Mesothelial cell of epicardium (in vitro differentiated cells): Measurements from ENCODE around the gene TSHZ2. TPM values are rescaled to one million over a fixed set of nuclear protein-coding genes. Genes with fewer than 3 reads are reported as not detected.
A peak's percentile ranks its signal among the peaks of the same experiment; 100 is the strongest.

Experiments
- DNase-seq, 2 experiments: peaks; one replicate each; pipeline ENCODE4 v3.0.0; 2021; ENCODE audit warnings: low spot score in 2 of 2; ENCODE audit not compliant: unreplicated experiment in 2 of 2
- H3K27ac Mint-ChIP-seq: 2 replicates; pipeline ENCODE4 v1.8.0; 2021; ENCODE audit warnings: mixed read lengths
- H3K27me3 Mint-ChIP-seq: 2 replicates; pipeline ENCODE4 v1.8.0; 2021; ENCODE audit warnings: low read depth, mixed read lengths
- H3K36me3 Mint-ChIP-seq: 2 replicates; pipeline ENCODE4 v1.8.0; 2021; ENCODE audit warnings: mixed read lengths
- H3K4me1 Mint-ChIP-seq: 2 replicates; pipeline ENCODE4 v1.8.0; 2021; ENCODE audit warnings: mixed read lengths
- H3K4me3 Mint-ChIP-seq: 2 replicates; pipeline ENCODE4 v1.8.0; 2021; ENCODE audit warnings: mild to moderate bottlenecking, moderate library complexity, mixed read lengths
- H3K9me3 Mint-ChIP-seq: 2 replicates; pipeline ENCODE4 v1.8.0; 2021; ENCODE audit warnings: mixed read lengths
- total RNA-seq: library from RNA; stranded (reverse); gene quantifications from 3 replicates; pipeline ENCODE4 v1.2.1, GENCODE V29; 2021
- TF ChIP-seq, protein P1 (sequence below): fragments of 200-600 bp; sonication (generic); IDR thresholded peaks from one replicate; pipeline ENCODE4 v1.5.0; 2021; ENCODE audit warnings: antibody characterized with exemption; ENCODE audit not compliant: unreplicated experiment

Gene TSHZ2
- total RNA-seq, 1 donor from 2014 or later = 28.8 TPM

DNA sequence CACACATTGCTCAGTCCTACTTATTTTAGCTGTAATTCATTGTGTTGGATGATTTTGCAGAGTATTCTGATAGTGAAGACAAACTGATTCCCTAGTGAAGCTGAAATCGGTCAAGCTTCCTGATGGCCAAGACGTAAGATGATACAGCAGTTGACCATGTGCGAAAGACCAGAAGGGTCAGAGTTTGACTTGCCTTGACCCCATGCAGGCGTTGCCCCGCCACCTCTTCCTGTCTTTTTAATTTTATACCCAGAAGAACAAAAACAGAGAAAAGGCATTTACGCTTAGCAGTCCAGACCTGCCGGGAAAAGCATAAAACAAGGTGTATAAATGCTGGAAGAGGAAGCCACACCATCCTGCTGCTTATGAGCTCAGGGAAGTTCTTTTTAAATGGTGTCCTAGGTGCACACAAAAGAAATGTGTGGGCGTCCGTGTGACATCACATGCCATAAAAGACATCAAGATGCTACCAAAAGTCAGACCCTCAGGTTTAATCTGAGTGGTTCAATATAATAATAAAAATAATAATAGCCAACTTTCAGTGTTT is 32.2 kb downstream of the TSHZ2 start:
- Mint-ChIP-seq H3K36me3 (peaks cover 2% of the 10 kb centered on the region), H3K27me3 (no peaks in the 10 kb centered on the region), H3K27ac (peak overlapping the region; percentile 23), H3K4me1 (peaks cover 55% of the 10 kb centered on the region), H3K9me3 (no peaks in the 10 kb centered on the region), H3K4me3 (no peak overlapping the region)
- DNase-seq = no peak
- TF ChIP-seq, protein P1, sequence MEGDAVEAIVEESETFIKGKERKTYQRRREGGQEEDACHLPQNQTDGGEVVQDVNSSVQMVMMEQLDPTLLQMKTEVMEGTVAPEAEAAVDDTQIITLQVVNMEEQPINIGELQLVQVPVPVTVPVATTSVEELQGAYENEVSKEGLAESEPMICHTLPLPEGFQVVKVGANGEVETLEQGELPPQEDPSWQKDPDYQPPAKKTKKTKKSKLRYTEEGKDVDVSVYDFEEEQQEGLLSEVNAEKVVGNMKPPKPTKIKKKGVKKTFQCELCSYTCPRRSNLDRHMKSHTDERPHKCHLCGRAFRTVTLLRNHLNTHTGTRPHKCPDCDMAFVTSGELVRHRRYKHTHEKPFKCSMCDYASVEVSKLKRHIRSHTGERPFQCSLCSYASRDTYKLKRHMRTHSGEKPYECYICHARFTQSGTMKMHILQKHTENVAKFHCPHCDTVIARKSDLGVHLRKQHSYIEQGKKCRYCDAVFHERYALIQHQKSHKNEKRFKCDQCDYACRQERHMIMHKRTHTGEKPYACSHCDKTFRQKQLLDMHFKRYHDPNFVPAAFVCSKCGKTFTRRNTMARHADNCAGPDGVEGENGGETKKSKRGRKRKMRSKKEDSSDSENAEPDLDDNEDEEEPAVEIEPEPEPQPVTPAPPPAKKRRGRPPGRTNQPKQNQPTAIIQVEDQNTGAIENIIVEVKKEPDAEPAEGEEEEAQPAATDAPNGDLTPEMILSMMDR = no peak

- no peak for DNase-seq
- Mint-ChIP-seq H3K9me3 (peaks cover 5% of the 10 kb centered on the region), H3K4me1 (peaks cover 12% of the 10 kb centered on the region), H3K27me3 (no peaks in the 10 kb centered on the region), H3K36me3 (peaks cover 16% of the 10 kb centered on the region), H3K27ac (no peak overlapping the region), H3K4me3 (no peak overlapping the region)
- TF ChIP-seq, protein P1 = no peak
Observed at GRCh38 chr20:53009979-53010735, 38.0 kb downstream of the TSHZ2 start.

- H3K4me1 Mint-ChIP-seq = peaks cover 4% of the 10 kb centered on the region
- H3K27me3 Mint-ChIP-seq = no peaks in the 10 kb centered on the region
- H3K36me3 Mint-ChIP-seq = peaks cover 14% of the 10 kb centered on the region
- no peak overlapping the region for H3K4me3 Mint-ChIP-seq
- TF ChIP-seq, protein P1 = no peak
- H3K27ac Mint-ChIP-seq = no peak overlapping the region
- H3K9me3 Mint-ChIP-seq = peaks cover 5% of the 10 kb centered on the region
- no peak for DNase-seq
Observed at GRCh38 chr20:53011640-53012039, 39.5 kb downstream of the TSHZ2 start.

- H3K4me3 Mint-ChIP-seq = no peak overlapping the region
- H3K4me1 Mint-ChIP-seq = peaks cover 1% of the 10 kb centered on the region
- H3K9me3 Mint-ChIP-seq = peaks cover 5% of the 10 kb centered on the region
- H3K36me3 Mint-ChIP-seq = peaks cover 20% of the 10 kb centered on the region
- no peak for DNase-seq
- H3K27ac Mint-ChIP-seq = no peak overlapping the region
- no peaks in the 10 kb centered on the region for H3K27me3 Mint-ChIP-seq
- TF ChIP-seq, protein P1 = no peak
Observed at GRCh38 chr20:53013183-53013582, 41.0 kb downstream of the TSHZ2 start.

- Mint-ChIP-seq H3K27me3 (no peaks in the 10 kb centered on the region), H3K36me3 (peaks cover 20% of the 10 kb centered on the region), H3K4me3 (no peak overlapping the region), H3K27ac (no peak overlapping the region), H3K9me3 (peaks cover 5% of the 10 kb centered on the region), H3K4me1 (peaks cover 4% of the 10 kb centered on the region)
- no peak for DNase-seq
- TF ChIP-seq, protein P1 = no peak
Observed at GRCh38 chr20:53013847-53014246, 41.7 kb downstream of the TSHZ2 start.
